Tibial nerve (tissue), 4 donors: ENCODE results near the gene SIM1.

Source experiments
- CTCF ChIP-seq, 5 experiments: fragments of 200-600 bp in 3 of 5; fragments of 450-650 bp in 2 of 5; sonication (generic) in 3 of 5; IDR thresholded peaks; one replicate each; pipeline ENCODE4 v1.5.1; 2016 to 2019; ENCODE audit warnings: antibody characterized with exemption in 5 of 5, mild to moderate bottlenecking in 3 of 5, moderate library complexity in 2 of 5
- EP300 ChIP-seq, 2 donors: sonication (generic); formaldehyde crosslinking; IDR thresholded peaks; one replicate each; pipeline ENCODE4 v1.6.1; 2017; ENCODE audit warnings: antibody characterized with exemption in 2 of 2, mild to moderate bottlenecking in 1 of 2
- POLR2A ChIP-seq, 2 donors: fragments of 450-650 bp; IDR thresholded peaks; one replicate each; pipeline ENCODE4 v1.6.1; 2017; ENCODE audit warnings: antibody characterized with exemption in 2 of 2, mild to moderate bottlenecking in 2 of 2, moderate library complexity in 2 of 2

- TF ChIP-seq CTCF (IDR thresholded peaks at IDR 0.05) (no peak), POLR2A (IDR thresholded peaks at IDR 0.05) (no peak), EP300 (IDR thresholded peaks at IDR 0.05) (no peak)
These were observed 18.0 kb upstream of the SIM1 start for GRCh38 chr6:100482698-100483097.
